Lower lobe of right lung (tissue), 2 donors: ENCODE measurements around the gene LY6G6D. TPM values are rescaled to one million over a fixed set of nuclear protein-coding genes. Genes with fewer than 3 reads are reported as not detected.

Source experiments
- ATAC-seq, 2 donors: fragments of 200-7000 bp; cut with Tn5 transposase; one replicate each; pipeline ENCODE4 v1.9.1; 2020 to 2022; ENCODE audit warnings: mild to moderate bottlenecking in 2 of 2, moderate library complexity in 2 of 2
- DNase-seq: peaks from one replicate; pipeline ENCODE4 v3.0.0-alpha.2; 2020
- H3K27ac ChIP-seq: fragments of 200-600 bp; one replicate; pipeline ENCODE4 v1.8.0; 2022
- H3K27me3 ChIP-seq: fragments of 200-600 bp; one replicate; pipeline ENCODE4 v1.8.0; 2022; ENCODE audit warnings: low read depth
- H3K36me3 ChIP-seq: fragments of 200-600 bp; one replicate; pipeline ENCODE4 v1.8.0; 2022; ENCODE audit warnings: mild to moderate bottlenecking
- H3K4me1 ChIP-seq: fragments of 200-600 bp; one replicate; pipeline ENCODE4 v1.8.0; 2022
- H3K4me3 ChIP-seq: fragments of 200-600 bp; one replicate; pipeline ENCODE4 v1.8.0; 2022; ENCODE audit warnings: mild to moderate bottlenecking
- H3K9me3 ChIP-seq: fragments of 200-600 bp; one replicate; pipeline ENCODE4 v1.8.0; 2022
- CTCF ChIP-seq: fragments of 200-600 bp; IDR thresholded peaks from one replicate; pipeline ENCODE4 v1.8.0; 2022; ENCODE audit warnings: antibody characterized with exemption, mild to moderate bottlenecking
- intact Hi-C: fragments of 100-400 bp; cut with DNase I; formaldehyde crosslinking; loops from one replicate; pipeline ENCODE4 v1.11.0; 2022
- total RNA-seq: library from RNA; stranded (reverse); fragmentation: NEBNext Ultra II Directional; extraction: Animal tissue kit (Norgen Biotek cat#: 25700); gene quantifications from one replicate; pipeline ENCODE4 v1.2.1, GENCODE V29; 2021
- donor health status: DM: no; HTN: yes; CAD: no; lungs with severe emphysema.

Gene LY6G6D
- total RNA-seq, 1 donor from 2014 or later = not detected

- Histone ChIP-seq H3K4me1 (peaks cover 4% of the 10 kb centered on the region), H3K9me3 (no peaks in the 10 kb centered on the region), H3K27ac (no peak overlapping the region), H3K4me3 (no peak overlapping the region), H3K36me3 (peaks cover 97% of the 10 kb centered on the region), H3K27me3 (no peaks in the 10 kb centered on the region)
- DNase-seq (no peak), ATAC-seq (no peak)
- TF ChIP-seq CTCF = no peak
- intact Hi-C loops = no loop called here
Observed at GRCh38 chr6:31692886-31693285, 22.3 kb upstream of the LY6G6D start.

- TF ChIP-seq CTCF = no peak
- peaks cover 97% of the 10 kb centered on the region for H3K36me3 ChIP-seq
Observed at GRCh38 chr6:31693535-31693934, 21.6 kb upstream of the LY6G6D start.

GRCh38 chr6:31697555-31697954 is 17.6 kb upstream of the LY6G6D start:
- peaks cover 23% of the 10 kb centered on the region for H3K4me1 ChIP-seq
- intact Hi-C loops = no loop called here
- no peak for TF ChIP-seq CTCF
- no peaks in the 10 kb centered on the region for H3K9me3 ChIP-seq
- no peak overlapping the region for H3K27ac ChIP-seq
- no peaks in the 10 kb centered on the region for H3K27me3 ChIP-seq
- H3K4me3 ChIP-seq = no peak overlapping the region
- ATAC-seq (no peak), DNase-seq (no peak)
- peaks cover 82% of the 10 kb centered on the region for H3K36me3 ChIP-seq

More at GRCh38 chr6:31693535-31693934, 21.6 kb upstream of the LY6G6D start:
- DNase-seq (no peak), ATAC-seq (no peak)
- no peak overlapping the region for H3K27ac ChIP-seq
- no peak overlapping the region for H3K4me3 ChIP-seq
- H3K9me3 ChIP-seq = no peaks in the 10 kb centered on the region
- peaks cover 4% of the 10 kb centered on the region for H3K4me1 ChIP-seq
- H3K27me3 ChIP-seq = no peaks in the 10 kb centered on the region
- intact Hi-C loops = no loop called here

GRCh38 chr6:31700740-31701401 is 14.3 kb upstream of the LY6G6D start:
- no peak for ATAC-seq
- no peak for DNase-seq
- peaks cover 30% of the 10 kb centered on the region for H3K4me1 ChIP-seq
- H3K9me3 ChIP-seq = no peaks in the 10 kb centered on the region
- no peak for TF ChIP-seq CTCF
- intact Hi-C loops = no loop called here
- no peaks in the 10 kb centered on the region for H3K27me3 ChIP-seq
- H3K4me3 ChIP-seq = no peak overlapping the region
- H3K36me3 ChIP-seq = peaks cover 49% of the 10 kb centered on the region
- peak overlapping the region; percentile 98 for H3K27ac ChIP-seq

GRCh38 chr6:31701666-31702404 is 13.3 kb upstream of the LY6G6D start:
- Histone ChIP-seq H3K27me3 (no peaks in the 10 kb centered on the region), H3K27ac (peak overlapping the region; percentile 98), H3K4me1 (peaks cover 30% of the 10 kb centered on the region), H3K9me3 (no peaks in the 10 kb centered on the region), H3K36me3 (peaks cover 39% of the 10 kb centered on the region), H3K4me3 (peak overlapping the region; percentile 81)
- DNase-seq (no peak), ATAC-seq (peak in 1 of 2 donors; percentile 5)
- no peak for TF ChIP-seq CTCF
- intact Hi-C loops = no loop called here
